Sigmoid colon (tissue), 4 donors: ENCODE data around the gene SULT1C4.

Source experiments
- CTCF ChIP-seq, 4 experiments: fragments of 450-650 bp in 3 of 4; fragments of 200-600 bp in 1 of 4; IDR thresholded peaks; one replicate each; pipeline ENCODE4 v1.5.1; 2016 to 2019; ENCODE audit warnings: antibody characterized with exemption in 4 of 4, mild to moderate bottlenecking in 3 of 4, moderate library complexity in 2 of 4
- POLR2A ChIP-seq, 2 donors: fragments of 450-650 bp; IDR thresholded peaks; one replicate each; pipeline ENCODE4 v1.6.1; 2016; ENCODE audit warnings: antibody characterized with exemption in 2 of 2, mild to moderate bottlenecking in 2 of 2, moderate library complexity in 2 of 2
- POLR2AphosphoS5 ChIP-seq, 4 donors: sonication (generic); formaldehyde crosslinking; IDR thresholded peaks; one replicate each; pipeline ENCODE4 v1.6.1; 2017; ENCODE audit warnings: antibody characterized with exemption in 4 of 4

GRCh38 chr2:108401800-108402199, 24.0 kb downstream of the SULT1C4 start:
- no peak for TF ChIP-seq CTCF (IDR thresholded peaks at IDR 0.05)
- no peak for TF ChIP-seq POLR2AphosphoS5 (IDR thresholded peaks at IDR 0.05)
- no peak for TF ChIP-seq POLR2A (IDR thresholded peaks at IDR 0.05)
